MG63 (cell line): ENCODE results near the gene SFPQ. TPM values are rescaled to one million over a fixed set of nuclear protein-coding genes. Genes with fewer than 3 reads are reported as not detected.

ENCODE experiments used
- DNase-seq: peaks from one replicate; pipeline ENCODE4 v3.0.0-alpha.2; 2020
- H3K27me3 ChIP-seq: fragments of 250-450 bp; sonication (Bioruptor Pico); 2 replicates; pipeline ENCODE4 v1.5.1; 2020; ENCODE audit warnings: mild to moderate bottlenecking, moderate library complexity
- H3K36me3 ChIP-seq: fragments of 250-450 bp; sonication (Bioruptor Pico); 2 replicates; pipeline ENCODE4 v1.5.1; 2020; ENCODE audit warnings: mild to moderate bottlenecking, moderate library complexity
- H3K4me3 ChIP-seq: fragments of 250-450 bp; sonication (Bioruptor Pico); 2 replicates; pipeline ENCODE4 v1.5.1; 2020; ENCODE audit warnings: mild to moderate bottlenecking, moderate library complexity
- H3K9me3 ChIP-seq: fragments of 250-450 bp; sonication (Bioruptor Pico); 2 replicates; pipeline ENCODE4 v1.5.1; 2020; ENCODE audit warnings: mild to moderate bottlenecking, moderate library complexity
- total RNA-seq: library from RNA; depleted of rRNA; stranded (reverse); fragments of >200 nt; shearing (Covaris generic); gene quantifications from 2 replicates; pipeline ENCODE4 v1.2.3, GENCODE V29; 2014; ENCODE audit warnings: low replicate concordance

Gene SFPQ
- total RNA-seq, 1 experiment from 2014 or later: 232 TPM

DNA sequence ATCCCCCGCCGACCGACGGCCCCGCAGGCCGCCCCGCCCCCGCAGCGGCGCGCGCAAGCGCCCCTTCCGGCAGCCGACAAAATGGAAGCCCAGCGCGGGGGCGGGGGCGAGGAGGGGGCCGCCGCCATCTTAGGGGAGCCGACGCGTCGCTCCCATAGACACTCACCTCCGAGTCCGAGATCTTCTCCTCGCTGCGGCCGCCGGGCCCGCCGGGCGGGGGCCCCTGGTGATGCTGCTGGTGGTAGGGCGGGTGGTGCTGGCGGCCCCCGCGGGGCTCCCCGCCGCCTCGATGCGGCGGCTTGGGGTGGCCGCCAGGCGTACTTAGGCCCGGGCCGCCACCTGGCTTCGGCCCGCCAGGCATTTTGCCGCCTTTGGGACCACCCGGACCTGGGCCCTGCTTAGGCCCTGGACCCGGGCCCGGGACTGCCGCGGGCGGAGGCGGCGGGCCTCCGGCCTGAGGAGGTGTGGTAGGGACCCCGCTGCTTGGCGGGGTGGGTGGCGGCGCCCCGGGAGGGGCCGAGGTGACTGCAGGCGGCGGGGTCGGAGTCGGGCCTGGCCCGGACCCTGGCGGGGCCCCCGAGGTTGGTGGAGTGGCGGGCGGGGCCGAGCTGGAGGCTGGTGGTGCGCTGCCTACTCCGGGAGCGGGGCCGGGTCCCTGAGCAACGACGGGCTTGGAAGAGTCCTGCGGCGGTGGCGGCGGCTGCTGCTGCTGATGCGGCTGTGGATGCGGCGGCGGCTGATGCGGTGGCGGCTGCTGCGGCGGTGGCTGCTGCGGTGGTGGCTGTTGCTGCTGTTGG, 691 bp downstream of the SFPQ start:
- Histone ChIP-seq H3K9me3 (no peaks in the 10 kb centered on the region), H3K4me3 (peak overlapping the region; percentile 98), H3K27me3 (no peaks in the 10 kb centered on the region), H3K36me3 (peaks cover 50% of the 10 kb centered on the region)
- DNase-seq: peak; percentile 80

DNA sequence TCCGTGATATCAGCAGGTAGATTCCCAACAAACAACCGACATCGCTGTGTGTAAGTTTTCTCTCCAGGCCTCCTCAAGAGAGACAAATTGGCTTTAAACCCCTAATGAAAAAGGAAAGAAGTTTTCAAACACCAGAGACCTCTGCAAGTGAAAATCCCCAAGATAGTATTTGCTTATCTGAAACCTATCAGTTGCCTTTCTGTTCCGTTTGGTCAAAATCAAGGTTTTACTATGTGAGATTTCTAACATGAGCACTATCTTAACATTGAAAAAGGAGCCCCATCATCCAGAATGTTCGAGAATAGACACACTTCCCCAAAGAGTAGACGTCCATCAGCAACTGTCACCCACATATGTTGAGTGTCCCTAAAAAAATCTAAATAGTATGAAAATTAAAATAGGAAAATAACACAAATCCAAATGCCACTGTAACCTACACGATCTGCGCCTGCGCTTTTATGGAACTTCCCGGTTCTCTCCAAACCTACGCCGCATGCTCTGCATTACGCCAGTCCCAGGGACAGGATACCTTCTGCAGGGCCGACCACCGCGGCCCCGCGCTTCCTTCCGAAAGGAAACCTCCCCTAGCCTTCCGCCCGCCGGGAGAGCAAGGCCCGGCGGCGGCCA, 1.4 kb downstream of the SFPQ start:
- peaks cover 57% of the 10 kb centered on the region for H3K36me3 ChIP-seq
- DNase-seq: no peak

DNA sequence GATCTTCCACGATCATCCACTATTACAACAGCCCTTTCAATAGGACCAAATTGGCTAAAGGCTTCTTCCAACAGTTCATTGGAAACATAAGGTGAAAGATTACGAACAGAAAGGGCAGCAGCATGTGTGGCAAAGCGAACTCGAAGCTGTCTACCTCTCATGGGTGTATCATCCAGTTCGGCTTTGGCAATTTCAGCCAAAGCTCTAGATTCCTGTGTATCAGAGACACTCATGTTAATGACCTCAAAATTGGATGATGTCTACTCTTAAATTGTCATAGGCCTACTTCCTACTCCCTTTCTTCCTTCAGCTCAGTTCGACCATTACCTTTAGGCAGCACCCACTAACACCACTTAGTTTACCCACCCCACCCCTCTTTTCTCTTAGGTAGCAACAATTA, 2.2 kb downstream of the SFPQ start:
- no peaks in the 10 kb centered on the region for H3K9me3 ChIP-seq
- H3K36me3 ChIP-seq: peaks cover 64% of the 10 kb centered on the region
- no peak for DNase-seq
- H3K27me3 ChIP-seq: no peaks in the 10 kb centered on the region
- peak overlapping the region; percentile 98 for H3K4me3 ChIP-seq

More for the DNA sequence above, 1.4 kb downstream of the SFPQ start:
- no peaks in the 10 kb centered on the region for H3K27me3 ChIP-seq
- H3K9me3 ChIP-seq: no peaks in the 10 kb centered on the region
- H3K4me3 ChIP-seq: peak overlapping the region; percentile 98

DNA sequence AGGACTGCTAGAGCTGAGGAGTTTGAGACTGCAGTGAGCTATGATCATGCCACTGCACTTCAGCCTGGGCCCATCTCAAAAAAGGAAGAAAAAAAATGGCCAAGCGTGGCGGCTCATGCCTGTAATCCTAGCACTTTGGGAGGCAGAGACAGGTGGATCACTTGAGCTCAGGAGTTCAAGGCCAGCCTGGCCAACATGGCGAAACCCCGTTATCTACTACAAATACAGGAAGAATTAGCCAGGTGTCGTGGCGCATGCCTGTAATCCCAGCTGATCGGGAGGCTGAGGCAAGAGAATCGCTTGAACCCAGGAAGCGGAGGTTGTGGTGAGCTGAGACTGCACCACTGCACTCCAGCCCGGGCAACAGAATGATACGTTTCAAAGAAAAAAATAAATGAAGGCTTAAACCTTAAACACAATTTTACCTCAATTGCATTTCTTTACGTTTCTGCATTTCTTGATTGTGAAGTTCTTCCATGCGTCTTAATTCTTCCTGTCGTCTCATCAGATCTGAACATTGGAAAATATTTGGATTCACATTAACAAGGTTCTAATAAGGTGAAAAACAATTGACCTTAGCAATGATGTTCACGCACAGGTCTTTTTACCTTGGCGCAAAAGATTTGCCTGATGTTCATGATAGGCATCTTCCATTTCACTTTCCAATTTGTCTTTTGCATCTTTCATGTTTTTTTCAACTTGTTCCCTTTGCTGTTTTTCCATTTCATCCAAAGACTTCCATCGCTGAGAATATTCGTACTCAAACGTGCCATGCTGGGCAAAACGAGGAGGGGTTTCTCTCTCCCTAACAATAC, 4.2 kb downstream of the SFPQ start:
- Histone ChIP-seq H3K4me3 (peak overlapping the region; percentile 98; the same call in 1 of the 2 replicates), H3K27me3 (no peaks in the 10 kb centered on the region), H3K36me3 (peaks cover 84% of the 10 kb centered on the region), H3K9me3 (no peaks in the 10 kb centered on the region)
- DNase-seq: no peak

DNA sequence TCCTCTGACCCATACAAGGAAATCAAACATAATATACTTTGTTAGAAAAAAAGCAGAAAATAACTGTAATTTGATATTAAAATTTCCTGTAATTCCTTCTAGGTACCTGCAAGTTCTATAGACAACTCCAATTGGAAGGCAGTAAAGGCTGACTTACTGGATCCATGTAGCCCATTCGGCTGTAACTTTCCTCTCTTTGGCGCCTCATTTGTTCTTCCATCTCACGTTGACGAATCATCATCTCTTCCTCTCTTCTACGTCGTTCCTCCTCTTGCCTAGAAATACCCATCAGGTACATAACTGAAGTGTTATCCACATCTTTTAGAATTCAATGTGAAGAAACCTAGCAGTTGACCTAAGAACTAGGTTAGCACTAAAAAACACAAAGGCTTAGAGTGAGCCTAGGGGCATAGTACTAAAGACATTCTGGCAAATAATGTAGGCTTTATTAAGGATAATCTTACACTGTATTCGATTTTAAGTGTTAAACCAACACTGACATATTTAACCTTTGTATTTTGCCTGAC, 5.1 kb downstream of the SFPQ start:
- Histone ChIP-seq H3K27me3 (no peaks in the 10 kb centered on the region), H3K4me3 (no peak overlapping the region), H3K9me3 (no peaks in the 10 kb centered on the region), H3K36me3 (peaks cover 93% of the 10 kb centered on the region)
- DNase-seq: no peak

DNA sequence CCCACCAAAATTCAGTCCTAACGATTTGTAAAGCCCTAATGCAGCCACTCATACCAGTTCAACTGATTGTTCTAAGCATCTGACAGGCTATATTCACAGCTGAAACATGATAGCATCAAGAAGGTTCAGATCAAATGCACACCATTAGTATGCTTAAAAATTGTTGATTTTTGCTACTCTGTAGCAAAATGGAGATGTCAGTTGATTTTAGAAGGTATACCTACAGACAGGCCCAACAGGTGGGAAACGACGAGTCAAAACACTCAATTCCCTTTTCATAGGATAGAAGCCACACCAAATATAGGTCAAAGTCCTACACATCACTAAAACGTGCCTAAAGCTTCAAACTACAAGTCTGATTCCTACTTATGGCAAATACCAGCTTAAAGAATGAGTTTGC, 6.7 kb downstream of the SFPQ start:
- Histone ChIP-seq H3K9me3 (no peaks in the 10 kb centered on the region), H3K36me3 (peaks cover 100% of the 10 kb centered on the region)
- no peak for DNase-seq

DNA sequence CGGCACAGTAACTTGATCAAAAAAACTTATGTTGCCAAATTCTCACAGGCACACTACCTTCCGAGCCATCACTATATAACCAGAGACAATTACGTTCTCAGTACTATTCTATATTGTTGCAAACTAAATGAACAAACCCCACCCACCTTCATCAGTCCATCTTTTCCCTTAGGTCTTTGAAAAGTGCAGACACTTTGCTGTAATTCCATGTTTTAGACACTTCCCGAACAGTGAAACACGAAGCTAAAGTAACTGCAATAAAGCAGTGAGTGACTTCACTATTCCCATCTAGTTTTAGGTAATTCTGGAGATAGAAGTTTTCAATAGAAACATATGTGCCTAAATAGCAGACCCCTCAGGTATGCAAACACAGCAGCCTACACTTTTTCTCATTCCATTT, 7.7 kb downstream of the SFPQ start:
- H3K27me3 ChIP-seq: no peaks in the 10 kb centered on the region
- no peaks in the 10 kb centered on the region for H3K9me3 ChIP-seq
- H3K4me3 ChIP-seq: no peak overlapping the region
- no peak for DNase-seq
- peaks cover 100% of the 10 kb centered on the region for H3K36me3 ChIP-seq

More for the DNA sequence above, 6.7 kb downstream of the SFPQ start:
- no peak overlapping the region for H3K4me3 ChIP-seq
- no peaks in the 10 kb centered on the region for H3K27me3 ChIP-seq

DNA sequence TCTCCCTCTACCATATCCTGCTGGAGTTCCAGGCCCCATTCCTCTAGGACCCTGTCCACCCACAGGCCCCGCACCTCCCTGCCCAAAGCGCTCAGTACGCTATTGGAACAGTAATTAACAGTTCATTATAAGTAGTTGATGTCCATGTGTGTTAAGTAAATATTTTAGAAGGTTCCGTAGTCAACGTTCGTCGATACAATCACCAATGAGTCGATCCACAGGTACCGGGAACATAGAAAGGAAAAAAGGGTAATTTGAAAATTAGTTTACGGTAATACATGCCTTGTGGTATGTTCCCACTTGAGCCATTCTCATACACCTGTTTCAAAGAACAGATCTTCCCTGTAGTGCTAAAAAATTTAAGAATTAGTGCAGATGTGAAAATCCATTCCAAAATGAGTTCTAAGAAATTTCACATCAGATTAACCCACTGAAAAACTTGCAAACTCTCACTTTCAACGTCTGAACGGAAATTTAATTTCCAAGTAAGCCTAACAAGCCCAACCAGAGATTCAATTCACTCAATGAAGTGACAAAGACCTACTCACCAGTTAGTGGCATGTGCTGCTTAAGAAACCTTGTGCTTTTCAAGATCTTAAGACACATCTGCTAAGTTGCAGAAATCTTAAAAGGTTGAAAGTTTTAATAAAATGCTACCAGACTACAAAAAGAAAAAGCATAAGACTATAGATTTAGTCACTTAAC, 8.3 kb downstream of the SFPQ start:
- Histone ChIP-seq H3K4me3 (no peak overlapping the region), H3K9me3 (no peaks in the 10 kb centered on the region), H3K27me3 (no peaks in the 10 kb centered on the region), H3K36me3 (peaks cover 100% of the 10 kb centered on the region)
- DNase-seq: no peak

DNA sequence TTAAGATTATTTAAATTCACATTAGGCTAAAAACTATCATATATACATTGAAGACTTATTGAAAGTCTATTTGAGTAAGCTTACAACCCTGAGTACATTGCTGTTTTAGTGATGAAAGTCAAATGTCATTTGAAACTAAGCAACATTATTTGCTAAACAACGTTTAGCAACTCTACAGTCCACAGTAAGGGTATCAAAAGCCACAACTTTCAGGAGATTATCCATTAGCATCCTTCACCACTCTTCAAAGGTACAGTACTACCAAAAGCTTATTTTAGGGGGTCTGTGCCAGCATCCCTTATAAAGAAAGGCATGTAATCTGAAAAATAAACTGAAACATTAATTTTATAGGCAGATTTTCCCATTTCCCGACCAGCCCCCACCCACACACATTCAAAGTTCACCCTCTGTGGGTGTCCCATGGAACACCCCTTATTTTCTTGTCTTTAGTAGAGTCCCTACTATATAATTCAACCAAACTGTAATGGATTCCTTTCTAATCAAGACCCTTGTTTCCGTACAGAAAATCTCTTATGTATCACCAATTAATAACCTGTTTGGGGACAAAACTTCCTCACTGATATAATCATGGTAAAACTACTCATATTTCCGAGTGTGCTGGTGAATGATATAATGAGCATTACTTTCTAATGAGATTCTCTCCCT, 11.0 kb downstream of the SFPQ start:
- H3K4me3 ChIP-seq: no peak overlapping the region
- H3K36me3 ChIP-seq: peaks cover 100% of the 10 kb centered on the region
- no peak for DNase-seq
- H3K27me3 ChIP-seq: no peaks in the 10 kb centered on the region
- no peaks in the 10 kb centered on the region for H3K9me3 ChIP-seq

DNA sequence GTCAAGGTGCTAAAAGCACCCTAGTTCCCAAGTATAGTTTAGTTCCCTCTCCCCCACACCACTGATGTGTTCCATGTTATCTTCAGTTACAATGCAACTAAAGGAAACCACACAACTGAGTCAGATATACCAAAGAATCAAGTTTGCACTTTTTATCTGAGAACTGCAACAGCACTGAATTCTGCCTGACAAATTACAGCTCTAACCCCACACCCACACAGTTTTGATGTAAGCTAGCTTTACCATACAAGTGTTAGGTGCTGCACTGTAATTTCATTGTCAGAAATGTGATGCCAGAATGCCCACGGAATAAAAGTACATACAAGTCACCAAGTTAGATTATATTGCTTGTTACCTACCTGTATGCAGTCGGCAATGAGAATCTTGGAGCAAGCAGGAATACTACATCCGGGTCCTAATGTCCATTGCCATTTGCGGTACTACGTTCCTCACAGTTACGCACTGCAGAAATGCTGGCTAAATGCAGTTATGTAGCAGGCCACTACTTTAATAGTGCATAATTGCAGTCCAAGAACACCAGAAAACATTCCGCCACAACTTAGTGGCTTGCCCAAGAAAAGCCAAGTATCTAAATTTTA, 12.1 kb downstream of the SFPQ start:
- Histone ChIP-seq H3K36me3 (peaks cover 100% of the 10 kb centered on the region), H3K27me3 (no peaks in the 10 kb centered on the region), H3K9me3 (no peaks in the 10 kb centered on the region), H3K4me3 (no peak overlapping the region)
- DNase-seq: no peak

DNA sequence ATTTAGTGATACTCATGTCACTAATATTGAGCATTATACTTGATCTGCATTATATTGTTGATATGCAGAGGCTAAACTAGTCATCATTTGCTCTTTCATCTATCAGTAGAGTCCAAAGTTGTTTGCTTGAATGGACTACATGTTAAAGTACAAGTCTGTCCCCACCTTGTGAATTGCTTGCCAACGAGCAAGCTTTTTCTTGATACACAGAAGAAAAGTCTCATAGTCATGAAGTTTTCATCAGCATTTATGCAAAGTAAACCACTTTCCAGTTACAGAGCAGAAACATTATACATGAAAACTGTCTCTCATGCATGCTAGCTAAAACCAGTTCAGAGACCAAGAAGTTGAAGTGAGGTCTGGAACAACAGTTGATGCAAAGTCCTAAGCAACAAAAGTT, 13.0 kb downstream of the SFPQ start:
- Histone ChIP-seq H3K4me3 (no peak overlapping the region), H3K36me3 (peaks cover 99% of the 10 kb centered on the region)

DNA sequence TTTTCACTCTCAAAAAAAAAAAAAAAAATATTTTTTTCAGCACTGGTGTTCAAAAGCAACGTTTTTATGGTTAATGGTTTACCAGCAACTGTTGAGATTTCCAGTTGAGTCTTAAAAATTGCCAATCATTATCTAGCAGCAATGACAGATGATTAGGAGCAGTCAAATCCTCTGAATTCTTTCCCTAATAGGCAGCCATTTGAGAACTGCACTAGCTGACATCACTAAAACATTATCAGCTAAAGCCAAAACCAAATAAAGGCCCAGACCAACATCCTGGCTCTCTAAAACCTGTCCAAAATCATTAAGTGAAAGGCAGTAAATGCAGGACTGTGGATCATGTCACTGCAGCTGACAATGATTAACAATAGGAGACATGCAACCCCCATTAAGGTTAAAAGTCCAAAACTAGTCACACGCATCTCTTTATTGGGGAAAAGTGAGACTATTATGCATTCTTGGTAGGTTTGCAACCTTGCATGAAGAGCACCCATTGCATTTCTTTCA, 14.0 kb downstream of the SFPQ start:
- no peaks in the 10 kb centered on the region for H3K9me3 ChIP-seq
- DNase-seq: no peak
- peaks cover 95% of the 10 kb centered on the region for H3K36me3 ChIP-seq
- no peak overlapping the region for H3K4me3 ChIP-seq
- H3K27me3 ChIP-seq: no peaks in the 10 kb centered on the region

More for the DNA sequence above, 13.0 kb downstream of the SFPQ start:
- no peaks in the 10 kb centered on the region for H3K9me3 ChIP-seq
- no peak for DNase-seq
- H3K27me3 ChIP-seq: no peaks in the 10 kb centered on the region

DNA sequence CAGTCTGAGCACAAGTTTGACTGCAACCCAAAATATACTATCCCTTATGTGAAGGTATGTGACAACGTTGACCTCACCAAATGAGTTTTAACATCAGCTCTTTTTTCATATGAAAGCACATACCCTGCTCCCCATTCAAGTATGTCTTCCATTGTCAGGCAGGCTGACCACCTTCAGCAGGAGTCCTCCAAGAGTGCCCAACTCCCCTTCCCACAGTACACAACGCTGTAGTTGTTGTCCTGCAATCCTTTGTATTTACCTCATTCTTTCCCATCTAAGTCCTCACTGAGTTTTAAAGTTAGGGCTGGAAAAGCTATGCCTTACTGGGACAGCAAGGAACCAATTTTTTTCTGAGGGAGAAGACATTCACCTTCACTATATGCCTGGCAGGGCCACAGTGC, 14.7 kb downstream of the SFPQ start:
- Histone ChIP-seq H3K36me3 (peaks cover 89% of the 10 kb centered on the region), H3K4me3 (no peak overlapping the region), H3K9me3 (no peaks in the 10 kb centered on the region), H3K27me3 (no peaks in the 10 kb centered on the region)
- DNase-seq: no peak

DNA sequence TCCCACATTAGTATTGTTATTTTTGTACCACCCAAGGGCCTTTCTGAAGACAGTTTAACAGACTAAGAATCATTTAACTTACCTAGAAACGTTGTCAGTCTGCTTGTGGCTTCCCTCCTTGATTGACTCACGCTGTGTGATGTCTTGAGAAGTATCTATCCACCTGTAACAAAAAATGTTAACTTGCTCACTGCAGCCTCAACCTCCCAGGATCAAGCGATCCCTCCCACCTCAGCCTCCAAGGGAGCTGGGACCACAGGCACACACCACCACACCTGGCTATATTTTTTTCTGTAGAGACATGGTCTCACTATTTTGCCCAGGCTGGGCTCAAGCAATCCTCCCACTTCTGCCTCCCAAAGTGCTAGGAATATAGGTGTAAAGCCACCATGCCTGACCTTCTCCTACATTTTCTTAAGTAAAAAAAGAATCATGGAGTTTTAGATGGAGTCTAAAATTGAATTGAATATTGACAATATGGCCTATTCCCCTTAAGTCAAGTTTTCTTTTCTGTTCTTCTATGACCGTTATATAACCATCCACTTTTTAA, 15.6 kb downstream of the SFPQ start:
- H3K4me3 ChIP-seq: no peak overlapping the region
- no peaks in the 10 kb centered on the region for H3K27me3 ChIP-seq
- no peak for DNase-seq
- H3K9me3 ChIP-seq: no peaks in the 10 kb centered on the region
- H3K36me3 ChIP-seq: peaks cover 79% of the 10 kb centered on the region

DNA sequence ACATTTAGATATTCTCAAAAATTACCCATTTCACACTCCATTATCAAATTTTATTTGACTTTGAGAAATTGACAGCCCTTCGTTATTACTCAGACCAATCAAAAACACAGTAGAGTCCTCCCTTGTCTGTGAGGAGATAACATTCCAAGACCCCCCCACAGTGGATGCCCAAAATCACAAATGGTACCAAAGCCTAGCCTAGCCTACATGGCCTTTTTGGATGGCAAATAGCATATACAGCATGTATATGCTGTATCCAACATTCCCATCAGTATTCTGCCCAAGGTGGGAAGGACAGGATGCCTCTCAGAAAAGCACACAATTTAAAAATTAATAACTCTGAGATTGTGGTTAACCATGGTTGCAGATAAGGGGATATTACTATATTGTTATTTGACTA, 17.3 kb downstream of the SFPQ start:
- DNase-seq: no peak
- Histone ChIP-seq H3K27me3 (no peaks in the 10 kb centered on the region), H3K9me3 (no peaks in the 10 kb centered on the region), H3K4me3 (no peak overlapping the region), H3K36me3 (peaks cover 62% of the 10 kb centered on the region)
